GM04504 (cell line): ENCODE results near the gene MAP4.
"Not testable (repeated sequence)": the region's sequence is repeated elsewhere in the genome, so short reads cannot be mapped to it uniquely, and the experiment has no call there.

Experiments
- DNase-seq: peaks from one replicate; pipeline ENCODE4 v3.0.0-alpha.2; 2012; ENCODE audit warnings: low read depth

The MAP4 gene

DNA sequence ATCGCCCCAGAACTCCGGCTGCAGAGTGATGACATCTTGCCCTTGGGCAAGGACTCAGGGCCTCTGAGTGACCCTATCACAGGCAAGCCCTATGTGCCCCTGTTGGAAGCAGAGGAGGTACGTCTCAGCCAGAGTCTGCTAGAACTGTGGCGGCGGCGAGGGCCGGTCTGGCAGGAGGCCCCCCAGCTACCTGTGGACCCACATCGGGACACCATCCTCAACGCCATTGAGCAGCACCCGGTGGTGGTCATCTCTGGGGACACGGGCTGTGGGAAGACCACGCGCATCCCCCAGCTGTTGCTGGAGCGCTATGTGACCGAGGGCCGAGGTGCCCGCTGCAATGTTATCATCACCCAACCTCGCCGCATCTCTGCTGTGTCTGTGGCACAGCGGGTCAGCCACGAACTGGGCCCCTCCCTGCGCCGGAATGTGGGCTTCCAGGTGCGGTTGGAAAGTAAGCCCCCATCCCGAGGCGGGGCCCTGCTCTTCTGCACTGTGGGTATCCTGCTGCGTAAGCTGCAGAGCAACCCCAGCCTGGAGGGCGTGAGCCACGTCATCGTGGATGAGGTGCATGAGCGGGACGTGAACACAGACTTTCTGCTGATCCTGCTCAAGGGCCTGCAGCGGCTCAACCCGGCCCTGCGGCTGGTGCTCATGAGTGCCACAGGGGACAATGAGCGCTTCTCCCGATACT lies 169.9 kb downstream of the MAP4 start:
- DNase-seq: no peak

- no peak for DNase-seq
Measured at GRCh38 chr3:47841786-47842349, 174.3 kb downstream of the MAP4 start.

DNA sequence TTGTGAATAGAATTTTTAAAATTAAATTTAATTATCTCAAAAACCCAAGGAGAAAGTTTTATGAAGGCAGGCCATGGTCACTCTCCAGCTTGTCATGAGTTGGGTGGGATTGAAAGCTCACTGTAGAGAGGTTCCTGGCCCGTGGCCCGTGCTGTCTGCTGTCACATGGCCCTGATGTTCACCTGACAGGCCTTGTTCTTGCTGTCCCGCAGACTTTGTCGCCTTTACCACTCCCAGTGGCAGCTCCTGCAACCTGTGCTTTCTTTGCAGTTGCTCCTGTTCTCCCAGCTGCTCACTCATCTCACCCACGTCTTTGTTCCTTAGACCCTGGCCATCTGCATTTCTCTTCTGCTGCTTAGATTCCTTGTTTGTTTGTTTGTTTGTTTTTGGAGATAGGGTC lies 177.7 kb downstream of the MAP4 start:
- DNase-seq: no peak

GRCh38 chr3:47836986-47837385 lies 179.2 kb downstream of the MAP4 start:
- no peak for DNase-seq

DNA sequence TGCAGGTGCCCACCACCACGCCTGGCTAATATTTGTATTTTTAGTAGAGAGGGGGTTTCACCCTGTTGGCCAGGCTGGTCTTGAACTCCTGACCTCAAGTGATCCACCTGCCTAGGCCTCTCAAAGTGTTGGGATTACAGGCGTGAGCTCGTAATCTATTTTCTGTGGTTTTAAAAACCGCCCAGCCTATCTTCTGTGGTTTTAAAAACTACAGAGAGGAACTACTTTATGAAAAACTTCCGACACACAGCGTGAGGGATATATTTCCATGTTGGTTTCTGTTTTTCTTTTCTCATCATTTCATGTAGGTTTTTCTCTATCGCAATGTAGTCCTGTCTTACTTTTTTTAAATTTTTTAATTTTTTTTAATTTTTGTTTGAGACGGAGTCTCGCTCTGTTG lies 186.7 kb downstream of the MAP4 start:
- DNase-seq: not testable (repeated sequence)

GRCh38 chr3:47825590-47825989 lies 190.6 kb downstream of the MAP4 start:
- DNase-seq: no peak

- peak; percentile 72 for DNase-seq
Measured at GRCh38 chr3:47824541-47825473, 191.4 kb downstream of the MAP4 start.

- DNase-seq: no peak
Measured at GRCh38 chr3:47817609-47818008, 198.6 kb downstream of the MAP4 start.

DNA sequence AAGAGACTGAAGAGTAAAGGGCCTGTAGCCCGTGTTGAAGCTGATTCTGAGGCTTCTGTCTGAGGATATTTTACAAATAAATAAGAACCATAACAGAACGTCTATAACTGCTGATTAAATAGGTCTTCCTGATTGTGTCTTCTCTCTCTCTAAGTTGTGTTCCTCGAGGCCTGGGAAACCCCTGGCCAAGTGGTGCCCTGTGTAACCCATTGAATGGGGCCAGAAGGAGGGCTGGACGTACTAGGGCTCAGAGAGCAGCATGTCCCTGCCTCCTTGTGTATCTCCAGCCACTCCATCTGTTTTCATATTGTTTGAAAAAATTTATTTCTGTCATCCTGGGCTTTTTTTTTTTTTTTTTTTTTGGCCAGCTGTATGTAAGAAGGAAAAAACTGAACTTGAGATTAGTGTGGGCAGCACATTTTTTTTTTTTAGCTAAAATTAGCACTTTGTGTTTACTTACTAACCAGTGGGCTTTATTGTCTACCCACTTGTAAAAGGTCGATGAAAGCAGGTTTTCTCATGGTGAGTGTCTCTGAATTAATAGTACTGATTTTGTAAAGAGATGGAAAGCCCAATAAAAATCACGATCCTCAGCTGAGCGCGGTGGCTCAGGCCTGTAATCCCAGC lies 202.6 kb downstream of the MAP4 start:
- no peak for DNase-seq

GRCh38 chr3:47804577-47804976 lies 211.6 kb downstream of the MAP4 start:
- no peak for DNase-seq

GRCh38 chr3:47803480-47804025 lies 212.7 kb downstream of the MAP4 start:
- DNase-seq: no peak

DNA sequence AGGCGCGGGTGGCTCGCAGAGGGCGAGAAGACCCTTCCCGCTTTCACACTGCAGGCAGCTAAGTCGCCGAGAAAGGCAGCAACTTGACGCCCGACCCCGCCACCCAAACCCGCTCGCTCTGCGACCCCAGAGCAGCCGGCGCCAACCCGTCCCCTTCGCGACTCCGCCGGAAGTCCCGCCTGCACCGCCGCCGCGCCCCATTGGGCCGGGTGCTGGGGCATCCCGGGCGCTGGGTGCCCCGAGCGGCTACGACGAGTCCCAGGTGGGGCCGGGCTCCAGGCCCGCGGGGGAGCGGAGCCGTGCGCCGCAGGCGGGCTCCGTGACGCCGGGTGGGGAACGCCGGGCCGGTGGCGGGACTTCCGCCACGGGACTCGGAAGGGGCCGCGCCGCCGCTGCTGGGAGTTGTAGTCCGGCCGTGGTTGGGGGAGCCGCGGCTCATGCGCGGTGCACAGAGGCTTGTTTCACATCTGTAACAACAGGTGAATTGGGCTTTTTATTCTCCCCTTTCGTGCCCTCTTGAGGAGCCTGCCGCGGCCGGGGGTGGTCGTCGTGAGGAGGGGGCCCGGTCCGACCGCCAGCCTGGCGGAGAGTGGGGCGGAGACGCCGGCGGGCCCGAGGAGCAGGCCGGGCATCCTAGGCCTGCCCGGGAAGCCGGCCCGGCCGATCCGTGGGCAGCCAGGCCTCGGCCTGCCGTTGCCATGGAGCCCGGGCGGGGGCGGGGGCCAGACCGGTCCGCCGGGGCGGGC lies 213.3 kb downstream of the MAP4 start, which contains the start of gene DHX30:
TSS of gene DHX30 (plus strand) at position 405 of the 746 bp plus-strand sequence. CDS start 7,546 bp downstream, outside the sequence.
- peak; percentile 73 for DNase-seq
